ENCODE results near the gene OR2S2. TPM values are rescaled to one million over a fixed set of nuclear protein-coding genes. Genes with fewer than 3 reads are reported as not detected.

Gene OR2S2
- total RNA-seq, 1 experiment from 2014 or later, result not detected

DNA sequence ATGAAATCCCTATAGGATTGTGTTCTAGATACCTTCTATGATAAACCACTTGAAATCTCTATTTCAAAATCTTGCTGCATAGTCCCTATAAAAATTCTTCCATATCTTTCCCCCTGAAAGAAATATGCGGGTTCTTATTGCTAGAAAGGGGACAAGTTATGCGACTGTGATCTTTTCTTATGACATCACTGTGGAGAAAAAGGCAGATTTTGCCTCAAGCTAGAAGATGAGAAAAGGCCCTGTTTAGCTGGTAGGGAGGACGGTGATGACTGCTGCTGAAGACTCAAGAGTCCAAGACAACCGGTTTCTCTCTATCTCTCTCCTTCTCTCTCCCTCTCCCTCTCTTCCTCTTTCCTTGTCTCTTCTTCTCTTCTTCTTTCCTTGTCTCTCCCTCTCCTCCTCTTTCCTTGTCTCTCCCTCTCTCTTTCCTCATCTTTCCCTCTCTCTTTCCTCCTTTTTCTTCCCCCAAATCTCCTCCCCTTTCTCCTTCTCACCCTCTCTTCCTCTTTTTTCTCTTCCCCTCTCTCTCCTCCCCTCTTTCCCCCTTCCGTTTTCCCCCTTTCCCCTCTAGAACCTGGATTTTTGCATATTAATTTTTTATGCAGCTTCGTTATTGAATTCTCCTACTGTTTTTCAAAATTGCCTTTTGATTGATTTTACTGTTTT, 5.3 kb downstream of the OR2S2 start:
- no peak overlapping the region for H3K4me3 Mint-ChIP-seq
- TF ChIP-seq NR2C2 (CRISPR knock-in tag; IDR thresholded peaks at IDR 0.05) (no peak), ZNF396 (CRISPR knock-in tag; IDR thresholded peaks at IDR 0.05; ENCODE audit: borderline replicate concordance) (no peak), CREM (CRISPR knock-in tag; IDR thresholded peaks at IDR 0.05) (no peak), ELF4 (CRISPR knock-in tag; IDR thresholded peaks at IDR 0.05; ENCODE audit: low read depth) (no peak), HMGA2 (CRISPR knock-in tag; IDR thresholded peaks at IDR 0.05) (no peak), CREB1 (CRISPR knock-in tag; IDR thresholded peaks at IDR 0.05) (no peak), TEAD1 (CRISPR knock-in tag; IDR thresholded peaks at IDR 0.05) (no peak), SMAD4 (CRISPR knock-in tag; IDR thresholded peaks at IDR 0.05) (no peak)
- TF ChIP-seq, protein P1, sequence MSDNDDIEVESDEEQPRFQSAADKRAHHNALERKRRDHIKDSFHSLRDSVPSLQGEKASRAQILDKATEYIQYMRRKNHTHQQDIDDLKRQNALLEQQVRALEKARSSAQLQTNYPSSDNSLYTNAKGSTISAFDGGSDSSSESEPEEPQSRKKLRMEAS (CRISPR knock-in tag; IDR thresholded peaks at IDR 0.05), result no peak
- POLR2A ChIA-PET, result no interaction called here
- peaks cover 11% of the 10 kb centered on the region for H3K4me1 Mint-ChIP-seq
- H3K27me3 Mint-ChIP-seq (ENCODE audit: low read depth), result peaks cover 36% of the 10 kb centered on the region
- DNase-seq (ENCODE audit: low spot score) (no peak), ATAC-seq (no peak)
- no peaks in the 10 kb centered on the region for H3K36me3 Mint-ChIP-seq
- H3K9me3 Mint-ChIP-seq, result no peaks in the 10 kb centered on the region
- CTCF ChIA-PET, result interaction anchor here (0.6 to 1.8 kb wide), 2 partner anchors 12 to 71 kb away, joined by 5 read pairs; no protein-coding TSS in a partner anchor
- H3K27ac Mint-ChIP-seq, result no peak overlapping the region

DNA sequence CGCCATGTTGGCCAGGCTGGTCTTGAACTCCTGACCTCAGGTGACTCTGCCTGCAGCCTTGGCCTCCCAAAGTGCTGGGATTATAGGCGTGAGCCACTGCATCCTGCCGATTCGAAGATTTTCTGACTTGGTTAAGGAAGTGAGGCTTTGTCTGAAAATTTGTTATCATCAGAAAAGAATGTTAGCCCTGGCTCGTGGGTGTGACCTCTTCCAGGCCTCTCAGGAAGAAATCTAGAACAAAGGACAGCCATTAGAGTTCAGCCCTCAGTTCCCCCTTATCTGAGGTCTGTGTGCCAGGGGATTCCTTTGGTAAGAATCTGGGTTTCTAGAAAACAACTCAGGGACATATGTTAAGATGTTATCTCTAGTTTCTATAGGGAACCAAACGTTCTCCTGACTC, 6.2 kb downstream of the OR2S2 start:
- Mint-ChIP-seq H3K27ac (no peak overlapping the region), H3K9me3 (no peaks in the 10 kb centered on the region), H3K36me3 (no peaks in the 10 kb centered on the region), H3K27me3 (ENCODE audit: low read depth) (peaks cover 34% of the 10 kb centered on the region), H3K4me3 (no peak overlapping the region), H3K4me1 (peaks cover 11% of the 10 kb centered on the region)
- TF ChIP-seq, protein P2, sequence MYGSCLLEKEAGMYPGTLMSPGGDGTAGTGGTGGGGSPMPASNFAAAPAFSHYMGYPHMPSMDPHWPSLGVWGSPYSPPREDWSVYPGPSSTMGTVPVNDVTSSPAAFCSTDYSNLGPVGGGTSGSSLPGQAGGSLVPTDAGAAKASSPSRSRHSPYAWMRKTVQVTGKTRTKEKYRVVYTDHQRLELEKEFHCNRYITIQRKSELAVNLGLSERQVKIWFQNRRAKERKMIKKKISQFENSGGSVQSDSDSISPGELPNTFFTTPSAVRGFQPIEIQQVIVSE (CRISPR knock-in tag; IDR thresholded peaks at IDR 0.05; ENCODE audit: borderline replicate concordance), result no peak
- ChIA-PET POLR2A (no interaction called here), CTCF (interaction anchor here (1.8 kb wide), 1 partner anchor 72 kb away, joined by 5 read pairs; no protein-coding TSS in a partner anchor)
- ATAC-seq, result no peak
- DNase-seq (ENCODE audit: low spot score), result no peak

DNA sequence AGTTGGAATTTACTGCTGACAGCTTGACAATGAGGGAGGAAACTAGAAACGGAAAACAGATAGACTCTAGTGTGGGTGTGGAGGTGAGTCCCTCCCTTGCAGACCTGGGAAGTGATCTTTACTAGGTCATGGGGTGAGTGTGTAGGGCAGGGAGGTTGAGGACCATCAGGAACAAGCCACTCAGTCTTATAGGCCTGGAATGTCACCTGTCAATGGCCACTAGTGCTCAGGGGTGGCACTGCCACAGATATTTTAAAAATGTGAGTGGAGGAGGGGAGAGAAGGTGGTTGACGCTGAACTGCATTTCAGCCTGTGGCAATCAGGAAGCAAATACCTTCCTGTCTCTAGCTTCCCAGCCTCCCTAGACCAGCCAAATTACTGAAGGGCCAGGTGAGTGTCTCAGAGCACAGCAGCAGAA, 9.0 kb downstream of the OR2S2 start:
- peak; percentile 64 for ATAC-seq
- Mint-ChIP-seq H3K27ac (no peak overlapping the region), H3K36me3 (peaks cover 2% of the 10 kb centered on the region; the same call in 1 of the 2 replicates), H3K4me3 (no peak overlapping the region), H3K4me1 (peaks cover 8% of the 10 kb centered on the region; the same call in 1 of the 2 replicates), H3K9me3 (peaks cover 10% of the 10 kb centered on the region), H3K27me3 (ENCODE audit: low read depth) (peaks cover 54% of the 10 kb centered on the region)
- POLR2A ChIA-PET, result no interaction called here
- no peak for DNase-seq (ENCODE audit: low spot score)
- CTCF ChIA-PET, result interaction anchor here (0.8 to 1.7 kb wide), 6 partner anchors 9 to 123 kb away, joined by 3 to 7 read pairs (median 5); no protein-coding TSS in a partner anchor
- no peak for TF ChIP-seq ATF1 (CRISPR knock-in tag; IDR thresholded peaks at IDR 0.05)
- TF ChIP-seq, protein P3, sequence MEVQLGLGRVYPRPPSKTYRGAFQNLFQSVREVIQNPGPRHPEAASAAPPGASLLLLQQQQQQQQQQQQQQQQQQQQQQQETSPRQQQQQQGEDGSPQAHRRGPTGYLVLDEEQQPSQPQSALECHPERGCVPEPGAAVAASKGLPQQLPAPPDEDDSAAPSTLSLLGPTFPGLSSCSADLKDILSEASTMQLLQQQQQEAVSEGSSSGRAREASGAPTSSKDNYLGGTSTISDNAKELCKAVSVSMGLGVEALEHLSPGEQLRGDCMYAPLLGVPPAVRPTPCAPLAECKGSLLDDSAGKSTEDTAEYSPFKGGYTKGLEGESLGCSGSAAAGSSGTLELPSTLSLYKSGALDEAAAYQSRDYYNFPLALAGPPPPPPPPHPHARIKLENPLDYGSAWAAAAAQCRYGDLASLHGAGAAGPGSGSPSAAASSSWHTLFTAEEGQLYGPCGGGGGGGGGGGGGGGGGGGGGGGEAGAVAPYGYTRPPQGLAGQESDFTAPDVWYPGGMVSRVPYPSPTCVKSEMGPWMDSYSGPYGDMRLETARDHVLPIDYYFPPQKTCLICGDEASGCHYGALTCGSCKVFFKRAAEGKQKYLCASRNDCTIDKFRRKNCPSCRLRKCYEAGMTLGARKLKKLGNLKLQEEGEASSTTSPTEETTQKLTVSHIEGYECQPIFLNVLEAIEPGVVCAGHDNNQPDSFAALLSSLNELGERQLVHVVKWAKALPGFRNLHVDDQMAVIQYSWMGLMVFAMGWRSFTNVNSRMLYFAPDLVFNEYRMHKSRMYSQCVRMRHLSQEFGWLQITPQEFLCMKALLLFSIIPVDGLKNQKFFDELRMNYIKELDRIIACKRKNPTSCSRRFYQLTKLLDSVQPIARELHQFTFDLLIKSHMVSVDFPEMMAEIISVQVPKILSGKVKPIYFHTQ (CRISPR knock-in tag; IDR thresholded peaks at IDR 0.05), result no peak
- TF ChIP-seq ZNF396 (CRISPR knock-in tag; IDR thresholded peaks at IDR 0.05; ENCODE audit: borderline replicate concordance), result no peak
- no peak for TF ChIP-seq TEAD1 (CRISPR knock-in tag; IDR thresholded peaks at IDR 0.05)

DNA sequence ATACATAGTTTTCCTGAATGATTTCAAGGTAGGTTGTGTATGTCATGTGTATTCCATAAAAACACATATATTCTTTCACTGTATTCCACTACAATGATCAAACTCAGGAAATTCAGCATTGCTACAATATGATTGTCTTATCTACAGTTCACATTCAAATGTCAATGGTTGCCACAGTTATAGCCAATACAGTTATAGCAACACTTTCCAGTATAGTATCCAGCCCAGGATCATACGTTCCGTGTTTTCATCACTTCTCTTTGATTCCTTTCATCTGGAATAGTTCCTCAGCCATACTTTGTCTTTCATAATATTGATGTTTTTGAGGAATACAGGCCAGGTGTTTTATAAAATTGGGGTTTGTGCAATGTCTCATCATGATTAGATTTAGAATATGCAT, 9.5 kb downstream of the OR2S2 start:
- Mint-ChIP-seq H3K27me3 (ENCODE audit: low read depth) (peaks cover 55% of the 10 kb centered on the region), H3K4me1 (peaks cover 8% of the 10 kb centered on the region; the same call in 1 of the 2 replicates), H3K9me3 (peaks cover 10% of the 10 kb centered on the region), H3K36me3 (peaks cover 2% of the 10 kb centered on the region; the same call in 1 of the 2 replicates), H3K4me3 (no peak overlapping the region), H3K27ac (no peak overlapping the region)
- ChIA-PET POLR2A (no interaction called here), CTCF (interaction anchor here (1.4 to 1.7 kb wide), 3 partner anchors 45 to 75 kb away, joined by 5 to 7 read pairs (median 6); no protein-coding TSS in a partner anchor)
- DNase-seq (ENCODE audit: low spot score) (no peak), ATAC-seq (no peak)
- TF ChIP-seq RELA (CRISPR knock-in tag; IDR thresholded peaks at IDR 0.05; ENCODE audit: borderline replicate concordance) (no peak), EMX1 (CRISPR knock-in tag; IDR thresholded peaks at IDR 0.05) (no peak), FOXK1 (CRISPR knock-in tag; IDR thresholded peaks at IDR 0.05) (no peak), GRHL2 (CRISPR knock-in tag; IDR thresholded peaks at IDR 0.05; ENCODE audit: insufficient replicate concordance, severe bottlenecking) (no peak), GTF2I (CRISPR knock-in tag; conservative IDR thresholded peaks at IDR 0.05) (no peak), HMGA2 (CRISPR knock-in tag; IDR thresholded peaks at IDR 0.05) (no peak), ZNF396 (CRISPR knock-in tag; IDR thresholded peaks at IDR 0.05; ENCODE audit: borderline replicate concordance) (no peak), ATF1 (CRISPR knock-in tag; IDR thresholded peaks at IDR 0.05) (no peak)
- TF ChIP-seq, protein P4, sequence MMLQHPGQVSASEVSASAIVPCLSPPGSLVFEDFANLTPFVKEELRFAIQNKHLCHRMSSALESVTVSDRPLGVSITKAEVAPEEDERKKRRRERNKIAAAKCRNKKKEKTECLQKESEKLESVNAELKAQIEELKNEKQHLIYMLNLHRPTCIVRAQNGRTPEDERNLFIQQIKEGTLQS (CRISPR knock-in tag; conservative IDR thresholded peaks at IDR 0.05), result no peak
- TF ChIP-seq, protein P5, sequence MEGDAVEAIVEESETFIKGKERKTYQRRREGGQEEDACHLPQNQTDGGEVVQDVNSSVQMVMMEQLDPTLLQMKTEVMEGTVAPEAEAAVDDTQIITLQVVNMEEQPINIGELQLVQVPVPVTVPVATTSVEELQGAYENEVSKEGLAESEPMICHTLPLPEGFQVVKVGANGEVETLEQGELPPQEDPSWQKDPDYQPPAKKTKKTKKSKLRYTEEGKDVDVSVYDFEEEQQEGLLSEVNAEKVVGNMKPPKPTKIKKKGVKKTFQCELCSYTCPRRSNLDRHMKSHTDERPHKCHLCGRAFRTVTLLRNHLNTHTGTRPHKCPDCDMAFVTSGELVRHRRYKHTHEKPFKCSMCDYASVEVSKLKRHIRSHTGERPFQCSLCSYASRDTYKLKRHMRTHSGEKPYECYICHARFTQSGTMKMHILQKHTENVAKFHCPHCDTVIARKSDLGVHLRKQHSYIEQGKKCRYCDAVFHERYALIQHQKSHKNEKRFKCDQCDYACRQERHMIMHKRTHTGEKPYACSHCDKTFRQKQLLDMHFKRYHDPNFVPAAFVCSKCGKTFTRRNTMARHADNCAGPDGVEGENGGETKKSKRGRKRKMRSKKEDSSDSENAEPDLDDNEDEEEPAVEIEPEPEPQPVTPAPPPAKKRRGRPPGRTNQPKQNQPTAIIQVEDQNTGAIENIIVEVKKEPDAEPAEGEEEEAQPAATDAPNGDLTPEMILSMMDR (IDR thresholded peaks at IDR 0.05), result no peak
- TF ChIP-seq, protein P6, sequence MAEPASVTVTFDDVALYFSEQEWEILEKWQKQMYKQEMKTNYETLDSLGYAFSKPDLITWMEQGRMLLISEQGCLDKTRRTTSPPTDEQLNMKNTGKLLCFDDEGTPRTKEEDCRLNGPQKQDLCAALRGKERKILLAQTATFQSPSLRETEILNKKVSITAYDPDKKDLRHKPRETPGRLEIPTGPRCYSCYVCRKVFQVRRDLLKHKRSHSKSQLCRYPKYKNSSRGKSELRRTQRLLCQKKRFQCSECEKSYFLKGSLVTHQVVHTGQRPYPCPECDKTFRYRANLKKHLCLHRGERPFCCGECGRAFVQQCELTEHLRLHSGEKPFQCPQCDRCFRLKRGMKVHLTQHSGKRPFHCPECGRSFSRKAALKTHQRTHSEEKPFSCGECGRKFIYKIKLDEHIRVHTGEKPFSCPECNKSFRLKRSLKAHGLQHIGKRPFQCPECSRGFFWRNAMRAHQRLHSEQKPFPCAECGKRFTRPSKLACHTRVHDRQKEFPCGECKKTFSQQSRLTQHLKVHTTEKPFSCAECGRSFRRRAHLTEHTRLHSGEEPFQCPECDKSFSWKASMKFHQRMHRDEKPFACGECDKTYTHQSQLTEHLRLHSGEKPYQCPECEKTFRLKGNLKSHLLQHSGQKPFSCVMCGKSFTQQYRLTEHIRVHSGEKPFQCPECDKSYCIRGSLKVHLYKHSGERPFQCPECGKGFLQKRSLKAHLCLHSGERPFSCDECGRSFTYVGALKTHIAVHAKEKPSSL (CRISPR knock-in tag; conservative IDR thresholded peaks at IDR 0.05), result no peak

All from WTC11 (cell line).